ENCODE data around the gene ANKS6. TPM values are rescaled to one million over a fixed set of nuclear protein-coding genes. Genes with fewer than 3 reads are reported as not detected.

Gene ANKS6
- total and polyA plus RNA-seq, 9 of the 15 experiments (the other 6 are each of a cell fraction or from before 2014, with no cell fraction given), result 9.9 to 74.5 (median 36.9) TPM

DNA sequence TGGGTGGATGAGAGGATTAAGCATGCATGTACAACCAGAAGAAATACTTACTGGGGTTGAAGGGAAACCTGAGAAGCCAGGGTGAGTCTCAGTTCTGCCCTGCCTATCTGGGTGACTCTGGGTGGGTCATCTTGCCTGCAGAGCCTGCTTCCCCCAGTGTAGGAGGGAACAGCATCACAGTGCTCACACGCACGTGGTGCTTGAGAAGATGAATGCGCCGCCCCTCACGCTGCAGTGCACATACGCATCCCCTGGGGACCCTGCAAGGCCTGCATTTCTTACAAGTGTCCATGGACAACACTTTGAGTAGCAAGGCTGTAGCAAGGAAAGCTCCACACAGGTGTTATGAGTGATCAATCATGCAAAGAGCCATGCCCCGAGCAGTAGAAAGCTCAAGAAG, 68.9 kb downstream of the ANKS6 start:
- no peaks in the 10 kb centered on the region for H3K9me3 ChIP-seq (replicated peaks; ENCODE audit: control insufficient read depth, insufficient read depth, low read depth, low read length)
- WGBS (ENCODE audit: insufficient coverage, low coverage, missing lambda C conversion rate), result 13% methylated on average over 7 of the region's 7 CpGs
- no peak overlapping the region for H3K9ac ChIP-seq (ENCODE audit: insufficient read depth in 1 of 2, low read depth in 2 of 2, low read length in 2 of 2)
- TF ChIP-seq PURB (CRISPR knock-in tag; IDR thresholded peaks at IDR 0.05; ENCODE audit: low read depth) (no peak), ATF6 (CRISPR knock-in tag; IDR thresholded peaks at IDR 0.05) (no peak), ZNF76 (CRISPR knock-in tag; IDR thresholded peaks at IDR 0.05; ENCODE audit: borderline replicate concordance) (no peak), CBFA2T2 (conservative IDR thresholded peaks at IDR 0.05) (no peak), E2F4 (CRISPR knock-in tag; IDR thresholded peaks at IDR 0.05; ENCODE audit: low read depth) (no peak), KDM5B (IDR thresholded peaks at IDR 0.05; ENCODE audit: insufficient replicate concordance, low read depth, low read length) (no peak), ZNF165 (CRISPR knock-in tag; IDR thresholded peaks at IDR 0.05; ENCODE audit: borderline replicate concordance) (no peak), ZKSCAN1 (IDR thresholded peaks at IDR 0.05; ENCODE audit: low read depth, low read length) (no peak), NONO (IDR thresholded peaks at IDR 0.05; ENCODE audit: low read depth in 2 of 2, low read length in 1 of 2) (no peak), KDM1A (IDR thresholded peaks at IDR 0.05) (no peak), MECOM (CRISPR knock-in tag; IDR thresholded peaks at IDR 0.05) (no peak), KAT2B (IDR thresholded peaks at IDR 0.05; ENCODE audit: low read depth, low read length) (no peak), RBM34 (IDR thresholded peaks at IDR 0.05; ENCODE audit: borderline replicate concordance, insufficient read depth, low read length) (no peak), RBM15 (IDR thresholded peaks at IDR 0.05; ENCODE audit: insufficient read depth, low read length) (no peak), FOXM1 (IDR thresholded peaks at IDR 0.05; ENCODE audit: low read depth) (no peak), FOXM1 (CRISPR knock-in tag; IDR thresholded peaks at IDR 0.05; ENCODE audit: low read depth) (no peak)
- TF ChIP-seq, protein P1, sequence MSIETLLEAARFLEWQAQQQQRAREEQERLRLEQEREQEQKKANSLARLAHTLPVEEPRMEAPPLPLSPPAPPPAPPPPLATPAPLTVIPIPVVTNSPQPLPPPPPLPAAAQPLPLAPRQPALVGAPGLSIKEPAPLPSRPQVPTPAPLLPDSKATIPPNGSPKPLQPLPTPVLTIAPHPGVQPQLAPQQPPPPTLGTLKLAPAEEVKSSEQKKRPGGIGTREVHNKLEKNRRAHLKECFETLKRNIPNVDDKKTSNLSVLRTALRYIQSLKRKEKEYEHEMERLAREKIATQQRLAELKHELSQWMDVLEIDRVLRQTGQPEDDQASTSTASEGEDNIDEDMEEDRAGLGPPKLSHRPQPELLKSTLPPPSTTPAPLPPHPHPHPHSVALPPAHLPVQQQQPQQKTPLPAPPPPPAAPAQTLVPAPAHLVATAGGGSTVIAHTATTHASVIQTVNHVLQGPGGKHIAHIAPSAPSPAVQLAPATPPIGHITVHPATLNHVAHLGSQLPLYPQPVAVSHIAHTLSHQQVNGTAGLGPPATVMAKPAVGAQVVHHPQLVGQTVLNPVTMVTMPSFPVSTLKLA (conservative IDR thresholded peaks at IDR 0.05), result no peak
- TF ChIP-seq, protein P2, sequence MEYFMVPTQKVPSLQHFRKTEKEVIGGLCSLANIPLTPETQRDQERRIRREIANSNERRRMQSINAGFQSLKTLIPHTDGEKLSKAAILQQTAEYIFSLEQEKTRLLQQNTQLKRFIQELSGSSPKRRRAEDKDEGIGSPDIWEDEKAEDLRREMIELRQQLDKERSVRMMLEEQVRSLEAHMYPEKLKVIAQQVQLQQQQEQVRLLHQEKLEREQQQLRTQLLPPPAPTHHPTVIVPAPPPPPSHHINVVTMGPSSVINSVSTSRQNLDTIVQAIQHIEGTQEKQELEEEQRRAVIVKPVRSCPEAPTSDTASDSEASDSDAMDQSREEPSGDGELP (CRISPR knock-in tag; IDR thresholded peaks at IDR 0.05; ENCODE audit: borderline replicate concordance), result no peak
- no peak overlapping the region for H3K4me2 ChIP-seq (ENCODE audit: insufficient read depth, low read length)
- no peak for FAIRE-seq
- H3K27ac ChIP-seq (ENCODE audit: extremely low read depth, low read depth, low read length), result no peak overlapping the region
- H3K4me3 ChIP-seq, result no peak overlapping the region
- no peaks in the 10 kb centered on the region for H3K36me3 ChIP-seq (ENCODE audit: control insufficient read depth, insufficient read depth, low read length)
- CTCF ChIA-PET (ENCODE audit: low intra/inter-chr PET ratio), result no interaction called here
- H2AFZ ChIP-seq (ENCODE audit: low read depth, low read length), result no peak overlapping the region
- POLR2A ChIA-PET, result interaction anchor here (0.5 kb wide), 1 partner anchor 151 kb away, joined by 3 read pairs; no protein-coding TSS in a partner anchor
- no peaks in the 10 kb centered on the region for H3K79me2 ChIP-seq (ENCODE audit: control insufficient read depth, insufficient read depth, low read length)
- no peaks in the 10 kb centered on the region for H3K9me1 ChIP-seq (ENCODE audit: control insufficient read depth, insufficient read depth, low read length)
- intact Hi-C loops (cut with micrococcal nuclease), result no loop called here
- in situ Hi-C loops (cut with MboI), result no loop called here
- peaks cover 0 to 5% of the 10 kb centered on the region in 2 experiments; a peak in 2 of 5 replicates for H3K4me1 ChIP-seq (replicated peaks in 1 of 2; ENCODE audit: control insufficient read depth in 2 of 2, insufficient read depth in 2 of 2, low read length in 2 of 2)
- BruUV-seq (replicated peaks), result no TSS peak
- no peak for DNase-seq (ENCODE audit: extremely low read depth in 1 of 4, low spot score in 3 of 4)
- H3K27me3 ChIP-seq (ENCODE audit: control insufficient read depth in 2 of 2, insufficient read depth in 2 of 2, low read length in 2 of 2), result peaks cover 18 to 30% of the 10 kb centered on the region in 2 experiments; a peak in 4 of 5 replicates
- H4K20me1 ChIP-seq (replicated peaks; ENCODE audit: control insufficient read depth, insufficient read depth, low read length), result 0 out of 2 replicates have a peak, but pooled peaks cover 4% of the 10 kb centered on the region
- no peak; the same call in 2 of the 3 replicates for ATAC-seq

All from K562 (cell line).